HG02678 (cell line): Measurements from ENCODE around the gene PDHA1.

Experiments
- ATAC-seq: cut with Tn5 transposase; IDR thresholded peaks from one replicate; pipeline ENCODE4 v1.9.1; 2021; ENCODE audit warnings: mild to moderate bottlenecking, moderate library complexity; ENCODE audit not compliant: unreplicated experiment

The PDHA1 gene

DNA sequence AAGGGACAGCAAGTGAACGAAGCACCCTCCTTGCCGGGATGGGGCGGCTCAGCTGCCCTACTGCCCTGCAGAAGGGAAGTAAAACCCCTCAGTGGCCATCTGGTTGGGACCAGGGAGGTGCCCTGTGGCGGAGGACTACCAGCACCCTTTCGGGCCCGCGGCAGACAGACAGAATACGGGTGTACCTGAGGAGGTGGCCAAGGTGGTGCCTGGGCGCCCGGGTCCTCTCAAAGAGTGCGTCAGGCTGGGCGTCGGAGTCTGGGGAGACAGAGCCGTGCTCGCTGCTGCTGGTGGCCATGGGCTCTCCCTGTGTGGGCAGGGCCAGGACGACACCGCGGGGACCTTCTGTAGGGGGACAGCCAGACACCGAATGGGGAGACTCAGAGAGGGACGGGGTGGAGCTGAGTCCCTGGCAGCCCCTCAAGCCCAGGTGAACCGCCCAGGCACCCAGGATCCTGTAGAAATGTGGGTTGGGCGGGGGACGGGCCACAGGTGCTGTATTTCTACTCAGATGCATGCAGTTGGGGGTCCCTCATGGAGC, 29.7 kb downstream of the PDHA1 start:
- no peak for ATAC-seq

DNA sequence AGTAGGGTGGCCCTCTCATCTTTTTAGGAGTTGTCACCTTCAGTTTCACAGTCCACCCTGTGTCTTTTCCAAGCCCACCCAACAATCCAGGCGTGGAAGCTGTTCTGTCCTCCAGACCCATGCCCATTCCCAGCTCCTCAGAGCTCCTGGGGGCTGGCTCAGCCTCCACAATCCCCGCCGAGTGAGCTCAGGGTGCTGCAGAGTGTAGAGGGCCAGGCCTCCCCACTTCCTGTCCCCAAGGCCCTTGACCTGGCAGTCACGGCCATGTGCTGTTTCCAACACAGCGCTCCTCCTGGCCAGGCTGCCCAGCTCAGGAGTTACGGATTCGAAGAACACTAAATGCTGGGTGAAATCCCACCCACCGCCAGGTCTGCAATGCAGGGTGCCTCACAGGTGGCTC, 31.8 kb downstream of the PDHA1 start:
- no peak for ATAC-seq

DNA sequence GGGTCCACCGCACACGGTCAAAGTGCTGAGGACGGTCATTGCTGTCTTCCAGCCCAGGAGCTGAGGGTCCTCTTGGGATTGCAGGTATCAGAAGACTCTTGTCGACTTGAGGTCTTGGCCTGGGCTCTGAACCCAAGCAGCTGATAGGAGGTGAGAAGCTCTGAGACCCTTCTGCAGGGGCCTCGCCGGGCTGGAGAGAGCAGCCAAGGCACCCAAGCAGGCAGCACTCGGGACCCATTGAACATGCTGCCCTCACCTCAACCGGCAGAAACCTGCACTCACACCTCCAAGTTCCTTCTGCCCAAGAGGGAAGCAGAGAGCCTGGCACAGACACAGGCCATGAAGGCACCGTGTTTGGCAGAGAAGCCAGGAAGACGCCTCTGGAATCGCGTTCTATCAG, 34.1 kb downstream of the PDHA1 start:
- no peak for ATAC-seq

DNA sequence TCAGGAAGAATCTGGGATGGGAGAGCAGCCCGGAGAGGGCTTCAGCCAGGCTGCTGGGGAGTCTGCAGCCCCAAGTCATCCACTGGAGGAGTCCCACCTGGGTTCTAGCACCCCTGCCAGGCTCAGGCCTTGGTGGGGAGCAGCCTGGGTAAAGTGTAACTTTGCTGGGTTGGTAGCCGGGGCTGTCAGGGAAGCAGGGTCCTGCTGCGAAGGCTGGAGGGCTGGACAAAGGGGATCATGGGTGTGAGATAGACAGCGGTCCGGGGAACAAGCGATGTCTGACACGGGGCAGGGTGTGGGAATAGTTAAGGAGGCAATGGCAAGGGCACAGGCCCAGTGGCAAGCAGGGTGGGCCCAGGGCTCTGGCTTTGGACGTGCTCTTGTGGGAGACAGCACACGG, 37.6 kb downstream of the PDHA1 start:
- ATAC-seq, result no peak

DNA sequence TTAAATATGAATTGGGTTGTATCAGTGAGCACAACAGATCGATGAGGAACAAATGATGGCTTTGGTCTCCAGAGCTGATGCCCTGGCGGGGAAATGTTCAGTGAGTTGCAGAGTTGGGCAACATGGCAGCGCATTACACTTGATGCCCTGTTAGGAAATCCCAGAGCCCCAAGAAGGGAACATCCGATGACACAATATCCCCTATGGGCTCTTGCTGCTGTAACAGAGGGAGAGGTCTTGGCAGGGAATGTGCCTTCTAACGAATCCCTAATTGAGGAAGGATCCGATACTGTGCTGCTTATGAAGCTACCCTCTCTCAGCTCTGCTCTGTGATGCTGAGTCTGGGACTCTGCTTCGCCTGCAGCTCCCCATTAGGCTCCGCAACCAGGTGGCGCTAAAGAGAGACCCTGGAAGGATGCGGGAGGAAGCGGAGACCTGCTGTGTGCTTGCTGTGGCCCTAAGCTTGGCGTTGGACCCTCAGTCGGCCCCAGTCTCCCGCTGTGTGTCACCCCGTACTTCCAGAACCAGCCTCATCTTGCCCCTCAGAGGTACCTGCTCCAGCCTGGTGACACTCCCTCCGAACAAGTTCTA, 38.9 kb downstream of the PDHA1 start:
- peak; percentile 54 for ATAC-seq

DNA sequence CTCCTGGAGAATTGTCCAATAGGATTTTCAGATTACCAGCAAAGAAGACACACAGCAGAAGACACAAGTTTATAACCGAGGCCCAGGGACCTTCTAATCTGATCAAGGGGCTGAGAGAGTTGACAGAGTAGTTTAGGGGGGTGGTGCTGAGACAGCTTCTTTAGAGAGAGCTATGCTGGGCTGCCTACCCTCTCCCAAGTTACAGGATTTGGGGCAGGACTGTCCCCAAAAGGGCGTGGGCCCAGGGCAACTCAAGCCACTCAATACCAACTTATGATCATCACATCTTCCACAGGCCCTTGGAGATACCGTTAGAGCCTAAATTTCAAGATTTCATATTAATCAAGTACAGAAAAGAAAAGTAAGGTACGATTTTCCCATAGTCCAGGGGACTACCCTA, 43.0 kb downstream of the PDHA1 start:
- no peak for ATAC-seq

DNA sequence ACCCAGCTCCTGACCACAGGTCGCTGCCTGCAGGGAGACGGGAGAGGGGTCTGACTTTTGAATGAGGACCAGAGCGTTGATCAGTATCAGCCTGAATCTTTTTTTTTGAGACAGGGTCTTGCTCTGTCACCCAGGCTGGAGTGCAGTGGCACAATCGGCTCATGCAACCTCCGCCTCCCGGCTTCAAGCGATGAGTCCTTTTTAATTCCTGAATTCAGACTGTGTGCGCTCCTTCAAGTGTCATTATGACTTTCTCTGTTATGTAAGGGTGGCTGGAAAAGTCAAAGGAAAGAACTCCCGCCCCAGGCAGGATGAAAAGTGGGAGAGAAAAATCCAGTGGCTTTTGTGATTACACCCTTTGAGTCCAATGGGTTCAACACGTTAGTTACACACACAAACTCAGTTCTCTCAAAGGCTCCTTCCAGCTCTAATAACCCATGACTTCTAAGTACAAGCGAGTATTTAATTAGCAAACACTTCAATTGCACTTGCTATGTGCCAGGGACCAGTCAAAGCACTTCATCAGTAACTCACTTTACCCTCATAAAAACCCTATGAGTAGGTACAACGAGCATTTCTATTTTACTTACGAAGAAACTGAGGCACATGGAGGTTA, 44.4 kb downstream of the PDHA1 start:
- no peak for ATAC-seq

DNA sequence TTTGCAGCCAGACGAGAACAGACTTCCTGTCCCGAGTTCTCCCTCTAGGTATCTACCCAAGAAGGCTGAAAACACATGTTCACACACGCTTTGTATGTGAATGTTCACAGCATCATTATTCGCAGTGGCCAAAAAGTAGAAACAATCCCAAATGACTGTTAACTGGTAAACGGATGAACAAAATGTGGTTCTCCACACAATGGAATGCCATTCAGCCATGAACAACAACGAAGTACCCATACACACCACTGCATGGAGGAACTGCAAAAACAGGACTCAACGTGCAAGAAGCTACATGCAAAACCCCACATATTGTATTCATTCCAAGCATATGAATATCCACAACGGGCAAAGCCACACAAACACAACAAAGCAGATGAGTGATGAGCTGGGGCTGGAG, 45.0 kb downstream of the PDHA1 start:
- no peak for ATAC-seq

DNA sequence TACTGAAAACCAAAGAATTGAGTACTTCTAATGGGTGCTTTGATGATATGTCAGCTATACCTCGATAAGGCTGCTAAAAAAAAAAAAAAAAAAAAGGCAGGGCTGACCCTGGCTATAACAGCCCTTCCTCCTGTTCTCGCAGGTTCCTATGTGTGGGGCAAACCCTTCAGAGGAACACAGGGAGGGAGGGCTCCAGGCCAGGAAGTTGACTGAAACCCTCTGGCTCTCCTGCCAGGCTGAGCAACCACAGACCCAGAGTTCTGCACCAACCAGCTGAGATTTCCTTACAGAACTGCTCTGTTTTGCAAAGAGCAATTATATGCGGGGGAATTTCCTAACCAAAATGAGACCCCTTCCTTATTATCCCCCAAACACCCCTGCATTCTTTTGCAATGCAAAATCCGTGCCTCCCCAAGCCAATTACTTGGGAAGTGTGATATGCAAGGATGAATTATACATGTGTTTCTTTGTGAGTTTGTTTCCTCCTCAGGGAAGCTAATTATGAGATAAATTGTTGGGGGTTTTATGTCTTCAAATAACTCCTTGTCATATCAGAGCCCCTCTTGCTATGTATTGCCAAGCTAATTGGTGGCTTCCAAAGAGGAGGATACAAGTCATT, 45.6 kb downstream of the PDHA1 start:
- ATAC-seq, result no peak

DNA sequence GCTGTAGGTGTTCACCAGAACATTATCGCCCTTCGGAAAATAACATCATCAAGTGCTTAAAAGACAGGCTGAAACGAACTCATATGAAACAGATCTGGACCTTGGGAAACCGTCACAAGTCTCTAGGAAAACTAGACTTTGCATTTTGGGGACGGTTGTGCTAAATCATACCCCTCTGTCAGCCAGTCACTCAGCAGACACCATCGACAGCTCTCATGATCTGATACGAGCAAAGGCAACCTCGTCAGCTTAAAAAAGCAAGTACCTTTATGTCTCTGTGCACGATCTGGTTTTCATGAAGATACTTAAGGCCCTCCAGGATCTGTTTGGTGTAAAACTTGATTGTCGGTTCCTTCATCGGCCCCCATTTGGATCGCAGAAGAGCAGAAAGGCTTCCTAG, 48.4 kb downstream of the PDHA1 start:
- no peak for ATAC-seq

DNA sequence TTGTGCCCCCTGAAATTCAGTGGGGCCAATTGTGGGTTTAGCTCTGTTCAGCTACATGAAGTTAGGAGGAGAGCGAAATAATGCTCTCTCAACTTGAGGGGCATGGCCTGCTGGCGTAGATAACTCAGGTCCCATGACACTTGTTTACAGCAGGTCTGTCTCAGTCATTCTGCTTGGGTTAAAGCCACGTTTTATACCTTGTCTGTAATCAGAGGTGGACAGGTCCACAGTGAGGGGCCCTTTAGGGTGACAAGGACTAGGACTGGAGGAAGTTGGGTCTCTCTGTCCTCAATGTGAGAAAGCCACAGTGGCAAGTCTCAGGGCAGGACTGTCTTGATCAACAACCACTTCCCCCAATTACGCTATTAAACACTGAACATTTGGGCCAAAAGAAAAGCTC, 49.0 kb downstream of the PDHA1 start:
- ATAC-seq, result no peak

DNA sequence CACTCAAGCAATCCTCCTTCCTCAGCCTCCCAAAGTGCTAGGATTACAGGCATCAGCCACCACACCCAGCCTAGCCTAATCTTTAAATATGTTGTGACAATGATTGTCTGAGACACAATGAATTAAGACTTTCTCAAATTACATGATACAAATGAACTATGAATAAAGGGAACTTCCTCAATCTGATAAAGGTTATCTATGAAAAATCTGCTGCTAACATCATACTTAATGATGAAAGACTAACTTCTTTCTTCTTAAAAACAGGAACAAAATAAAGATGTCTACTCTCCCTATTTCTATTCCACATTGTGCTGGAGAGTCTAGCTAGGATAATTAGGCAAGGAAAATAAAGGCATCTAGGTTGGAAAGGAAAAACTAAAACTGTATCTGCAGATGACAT, 60.0 kb downstream of the PDHA1 start:
- ATAC-seq, result no peak

DNA sequence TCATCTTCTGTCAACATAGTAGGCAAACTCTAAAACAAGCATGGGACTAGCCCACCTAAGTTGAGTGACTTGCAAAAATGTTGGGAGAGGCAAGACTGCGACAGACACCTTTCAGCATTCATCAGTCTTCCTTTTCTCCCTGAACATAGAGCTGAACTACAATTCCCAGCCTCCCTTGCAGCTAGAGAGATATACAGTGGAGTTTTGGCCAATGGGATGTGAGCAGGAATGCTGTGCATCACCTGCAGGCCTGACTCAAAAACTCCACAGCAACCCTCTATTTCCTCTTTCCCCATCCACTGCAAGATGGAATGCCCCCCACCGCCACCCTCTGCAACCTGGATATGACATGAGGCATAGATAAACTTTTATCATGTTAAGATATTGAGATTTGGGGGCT, 66.5 kb downstream of the PDHA1 start:
- ATAC-seq, result no peak
